Left forelimb (tissue), 1 donor: ENCODE measurements around the gene SLC52A3.

Source experiments
- DNase-seq: peaks from one replicate; pipeline ENCODE4 v3.0.0-alpha.2; 2018; ENCODE audit warnings: low spot score

Gene SLC52A3

GRCh38 chr20:766906-767305, 1.4 kb downstream of the SLC52A3 start:
- DNase-seq = no peak

DNA sequence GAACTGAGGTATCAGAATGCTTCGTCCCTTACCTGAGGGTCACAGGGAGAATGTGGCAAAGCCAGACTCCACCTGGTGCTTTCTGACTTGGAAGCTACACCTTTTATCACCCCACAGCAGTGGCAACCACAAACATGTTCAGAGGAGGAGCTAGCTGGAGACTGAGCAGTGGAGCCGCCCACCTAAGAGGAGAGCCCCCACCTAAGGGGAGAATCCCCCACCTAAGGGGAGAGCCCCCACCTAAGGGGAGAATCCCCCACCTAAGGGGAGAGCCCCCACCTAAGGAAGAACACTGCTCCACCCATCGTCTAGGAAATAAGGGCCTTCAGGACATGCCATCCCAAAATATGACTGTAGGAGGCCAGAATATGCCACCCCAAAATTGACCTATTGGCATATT, 4.0 kb downstream of the SLC52A3 start:
- DNase-seq = no peak

DNA sequence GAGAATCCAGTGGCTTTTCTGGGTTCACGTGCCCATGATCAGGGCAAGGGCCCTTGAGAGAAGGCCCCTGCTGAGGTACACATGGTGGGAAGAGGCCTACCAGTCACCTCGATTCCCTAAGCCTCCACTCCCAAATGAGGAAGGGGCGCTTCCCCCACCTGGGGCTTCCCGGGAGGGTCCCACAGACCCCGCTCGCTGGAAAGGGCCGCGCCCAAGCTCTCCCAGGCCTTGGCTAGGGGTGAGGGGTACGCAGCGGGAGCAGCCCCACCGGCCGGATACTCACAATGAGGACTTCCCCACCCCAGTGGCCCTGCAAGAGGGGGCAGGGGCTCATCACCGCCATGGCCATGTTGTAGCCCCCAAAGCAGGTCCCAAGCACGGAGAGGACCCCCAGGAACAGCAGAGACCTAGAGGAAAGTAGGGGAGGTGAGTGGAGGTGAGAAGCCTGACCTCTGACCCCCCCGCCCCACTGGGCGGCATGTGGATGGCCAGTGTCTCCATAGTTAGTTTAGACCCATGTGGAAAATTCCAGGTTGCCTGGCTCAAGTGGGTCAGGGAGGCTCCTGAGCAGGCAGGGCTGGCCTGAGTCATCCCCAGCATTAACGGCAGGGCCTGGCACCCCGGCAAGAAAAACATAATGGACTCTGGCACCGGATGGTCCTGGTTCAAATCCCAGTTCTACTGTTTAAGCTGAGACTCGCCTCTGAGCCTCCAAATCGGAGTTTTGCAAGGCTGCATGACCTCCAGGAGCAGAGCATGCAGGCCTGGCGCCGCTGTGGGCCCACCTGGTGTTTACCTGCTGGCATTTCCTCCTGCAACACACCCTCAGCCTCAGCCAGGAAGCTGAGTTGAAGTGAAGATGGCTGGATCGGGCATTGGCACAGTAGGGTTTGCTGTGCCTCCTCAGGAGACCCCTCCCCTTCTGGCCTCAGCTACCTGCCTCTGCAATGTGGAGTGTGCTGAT, 6.6 kb downstream of the SLC52A3 start:
- no peak for DNase-seq

- DNase-seq = no peak
Observed at GRCh38 chr20:760751-761417, 7.4 kb downstream of the SLC52A3 start.

DNA sequence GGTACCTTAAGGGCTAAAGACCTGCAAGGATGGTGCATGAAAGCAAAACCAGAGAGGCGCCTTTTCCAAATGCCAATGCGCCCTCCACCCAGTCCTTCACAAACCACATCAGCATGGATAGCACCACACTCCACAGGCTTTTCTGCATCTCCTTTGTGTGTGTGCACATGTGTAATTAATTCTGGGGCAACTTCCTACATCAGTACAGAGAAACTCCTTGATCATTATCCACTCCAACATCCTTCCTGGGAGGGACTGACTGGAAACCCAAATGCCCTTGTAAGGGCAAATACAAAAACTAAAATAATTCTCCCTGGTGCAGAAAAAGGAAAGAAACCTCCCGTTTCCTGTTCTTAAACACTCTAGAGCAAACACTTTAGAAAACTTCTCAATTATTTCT, 10.8 kb downstream of the SLC52A3 start:
- DNase-seq = no peak

DNA sequence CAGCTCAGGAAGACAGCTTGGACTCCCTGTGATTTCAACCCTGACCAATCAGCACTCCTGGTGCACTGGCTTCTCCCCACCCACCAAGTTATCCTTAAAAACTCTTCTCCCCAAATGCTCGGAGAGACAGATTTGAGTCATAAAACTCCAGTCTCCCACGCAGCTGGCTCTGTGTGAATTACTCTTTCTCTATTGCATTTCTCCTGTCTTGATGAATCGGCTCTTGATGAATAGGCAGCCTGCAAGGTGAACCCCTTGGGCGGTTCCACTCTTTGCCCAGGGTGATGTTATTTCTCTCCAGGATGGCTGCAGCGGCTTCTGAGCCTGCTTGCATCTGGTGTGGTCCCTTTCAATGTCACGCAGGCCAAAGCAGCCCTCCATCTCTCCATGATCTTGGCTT, 12.4 kb downstream of the SLC52A3 start:
- no peak for DNase-seq

DNA sequence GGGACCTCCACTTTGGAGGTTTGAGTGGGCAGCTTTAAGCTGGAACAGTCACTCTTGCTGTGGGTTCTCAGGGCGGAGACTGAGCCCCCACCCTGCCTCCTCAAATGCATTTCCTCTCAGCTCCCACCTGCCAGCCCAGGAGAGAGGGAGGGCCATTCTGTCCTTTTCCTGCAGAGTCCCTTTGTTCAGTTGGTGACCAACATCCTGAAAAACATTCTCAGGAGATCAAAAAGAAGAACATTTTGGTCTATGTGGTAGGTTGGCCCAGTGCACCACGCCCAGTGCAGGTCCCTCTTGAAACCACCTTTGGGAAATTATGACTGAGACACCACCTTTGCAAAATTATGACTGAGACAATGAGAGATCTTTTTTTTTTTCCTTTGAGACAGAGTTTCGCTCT, 13.4 kb downstream of the SLC52A3 start:
- no peak for DNase-seq

- no peak for DNase-seq
Observed at GRCh38 chr20:753897-754635, 14.2 kb downstream of the SLC52A3 start.

GRCh38 chr20:753136-753535, 15.2 kb downstream of the SLC52A3 start:
- DNase-seq = no peak

DNA sequence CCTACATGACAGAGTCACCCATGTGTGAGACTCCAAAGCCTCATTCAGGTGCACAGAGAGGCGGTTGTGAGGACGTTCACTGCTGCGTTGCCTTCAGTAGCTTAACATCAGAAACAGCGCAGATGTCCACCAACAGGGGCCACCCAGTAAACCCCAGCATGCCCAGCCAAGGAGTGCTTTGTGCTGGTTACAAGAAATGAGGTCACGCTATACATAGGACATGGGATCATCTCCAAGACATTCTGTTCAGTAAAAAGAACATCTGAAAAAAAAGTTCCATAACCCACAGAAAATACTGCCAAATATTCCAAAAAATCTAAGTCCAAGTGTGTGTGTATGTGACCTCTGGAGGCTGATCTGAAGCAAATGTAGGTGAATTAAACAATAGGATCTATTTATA, 16.0 kb downstream of the SLC52A3 start:
- no peak for DNase-seq

DNA sequence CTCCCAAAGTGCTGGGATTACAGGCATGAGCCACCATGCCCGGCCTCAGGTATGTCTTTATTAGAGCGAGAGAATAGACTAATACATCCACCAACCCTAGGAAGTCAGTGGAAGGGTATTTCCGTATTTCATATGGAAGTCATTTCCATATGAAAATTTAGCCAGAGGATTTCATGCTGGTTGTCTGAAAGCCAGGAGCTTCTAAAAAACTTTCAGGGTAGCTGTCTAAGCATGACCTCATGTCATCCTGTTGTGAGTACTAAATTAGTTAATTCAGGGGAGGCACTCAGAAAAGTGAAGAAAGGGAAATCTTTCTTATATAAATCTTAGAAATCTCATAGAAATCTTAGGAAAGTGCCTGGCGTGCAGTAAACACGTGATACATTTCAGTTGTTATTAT, 16.5 kb downstream of the SLC52A3 start:
- DNase-seq = no peak

DNA sequence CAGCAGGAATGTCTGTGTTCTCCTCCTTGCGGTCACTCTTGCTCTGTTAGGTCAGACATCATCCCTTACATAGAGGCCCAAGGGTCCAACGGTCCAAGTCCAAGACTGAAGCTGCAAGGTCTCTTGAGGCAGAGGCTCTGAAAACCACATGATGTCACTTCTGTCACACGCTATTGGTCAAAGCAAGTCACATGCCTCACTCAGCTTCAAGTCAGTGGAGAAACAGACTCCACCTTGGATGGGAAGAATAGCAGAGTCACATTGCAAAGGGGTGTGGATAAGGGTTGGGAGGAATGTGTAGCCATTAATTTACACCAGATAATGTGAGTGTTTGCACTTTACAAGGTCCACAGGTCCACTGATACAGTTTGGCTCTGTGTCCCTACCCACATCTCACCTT, 17.5 kb downstream of the SLC52A3 start:
- no peak for DNase-seq

- no peak for DNase-seq
Observed at GRCh38 chr20:745683-746301, 22.5 kb downstream of the SLC52A3 start.

DNA sequence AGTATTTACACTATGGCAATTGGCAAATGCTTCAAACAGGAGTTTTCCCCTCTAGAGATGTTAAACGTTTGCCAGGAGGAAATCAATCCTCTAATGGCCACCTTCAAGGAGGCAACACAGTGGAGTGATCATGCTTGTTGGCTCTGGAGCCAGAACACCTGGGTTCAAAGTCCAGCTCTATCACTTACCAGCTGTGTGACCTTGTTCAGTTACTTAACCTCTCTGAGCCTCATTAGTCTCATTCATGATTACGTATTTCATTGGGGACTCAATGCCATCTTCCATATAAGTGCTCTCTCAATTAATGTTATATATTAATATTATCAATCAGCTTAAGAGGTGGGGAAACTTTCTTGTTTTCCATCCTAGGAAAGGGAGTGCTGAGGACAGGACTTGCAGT, 26.1 kb downstream of the SLC52A3 start:
- no peak for DNase-seq

GRCh38 chr20:741620-742019, 26.7 kb downstream of the SLC52A3 start:
- DNase-seq = no peak

GRCh38 chr20:740162-740561, 28.1 kb downstream of the SLC52A3 start:
- DNase-seq = no peak

- DNase-seq = no peak
Observed at GRCh38 chr20:739736-740135, 28.6 kb downstream of the SLC52A3 start.

- DNase-seq = no peak
Observed at GRCh38 chr20:733861-734260, 34.4 kb downstream of the SLC52A3 start.

DNA sequence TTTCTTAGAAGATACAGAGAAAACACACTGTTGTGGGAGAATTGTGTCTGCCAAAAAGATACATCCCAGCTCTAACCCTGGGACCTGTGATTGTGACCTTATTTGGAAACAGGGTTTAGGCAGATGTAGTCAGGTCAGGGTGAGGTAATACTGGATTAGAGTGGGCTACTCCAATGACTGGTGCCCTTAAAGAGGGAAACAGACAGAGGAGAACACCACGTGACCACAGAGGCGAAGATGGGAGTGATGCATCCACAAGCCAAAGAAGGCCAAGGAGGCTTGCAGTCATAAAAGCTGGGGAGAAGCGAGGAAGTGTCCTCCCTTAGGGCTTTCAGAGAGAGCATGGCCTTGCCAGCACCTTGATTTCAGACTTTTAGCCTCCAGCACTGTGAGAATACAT, 35.6 kb downstream of the SLC52A3 start:
- no peak for DNase-seq

DNA sequence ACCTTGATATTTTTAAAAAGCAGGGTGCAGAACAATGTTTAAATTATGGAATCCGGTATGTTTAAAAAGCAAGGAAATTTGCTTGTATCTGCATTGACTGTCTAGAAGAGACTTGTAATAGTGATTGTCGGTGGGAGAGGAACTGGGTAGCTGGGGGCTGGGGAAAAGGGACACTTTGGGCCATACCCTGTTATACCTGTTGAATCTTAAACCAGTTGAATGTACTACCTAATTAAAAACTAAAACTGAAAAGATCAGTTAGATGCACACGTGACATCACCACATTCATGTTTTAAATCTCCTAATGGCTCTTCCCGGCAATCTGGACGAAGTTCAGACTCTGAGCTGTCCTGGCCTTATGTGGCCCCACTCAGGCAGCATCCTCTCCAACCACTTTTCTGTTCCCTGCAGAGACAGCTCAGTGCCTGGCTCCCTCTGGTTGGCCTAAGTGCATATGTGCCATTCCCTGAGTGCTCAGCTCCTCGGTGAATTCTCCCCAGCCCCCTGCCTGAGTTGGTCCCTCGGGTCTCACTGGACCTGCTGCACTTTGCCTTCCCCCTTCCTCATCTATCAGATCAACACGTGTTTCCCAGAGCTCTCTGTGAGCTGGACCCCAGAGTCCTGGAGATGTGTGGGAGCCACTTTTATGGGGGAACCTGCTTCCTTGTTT, 36.3 kb downstream of the SLC52A3 start:
- DNase-seq = no peak

GRCh38 chr20:730005-730404, 38.3 kb downstream of the SLC52A3 start:
- DNase-seq = no peak
